CD4-positive, CD25-positive, alpha-beta regulatory T cell (primary cell): Measurements from ENCODE around the gene ZW10. TPM values are rescaled to one million over a fixed set of nuclear protein-coding genes. Genes with fewer than 3 reads are reported as not detected.
"Not testable (repeated sequence)": the region's sequence is repeated elsewhere in the genome, so short reads cannot be mapped to it uniquely, and the experiment has no call there.

Experiments
- ATAC-seq, 2 donors: fragments of 150-1000 bp; cut with Tn5 transposase; one replicate each; pipeline ENCODE4 v1.10.0; 2021; ENCODE audit warnings: low read depth in 2 of 2, moderate number of reproducible peaks in 2 of 2, moderate library complexity in 1 of 2
- DNase-seq, 3 donors: peaks; one replicate each; pipeline versions ENCODE4 v3.0.0 to v3.0.0-alpha.2; 2012 to 2022; ENCODE audit warnings: mixed read lengths in 1 of 3
- H3K27ac ChIP-seq: one replicate; pipeline ENCODE4 v1.7.0; 2013; ENCODE audit warnings: mild to moderate bottlenecking, low read length; ENCODE audit not compliant: insufficient read depth, poor library complexity, severe bottlenecking
- H3K27me3 ChIP-seq: one replicate; pipeline ENCODE4 v1.7.0; 2013; ENCODE audit warnings: low read length; ENCODE audit not compliant: control insufficient read depth, insufficient read depth
- H3K36me3 ChIP-seq: one replicate; pipeline ENCODE4 v1.7.0; 2013; ENCODE audit warnings: mild to moderate bottlenecking, low read length, moderate library complexity; ENCODE audit not compliant: control insufficient read depth, insufficient read depth
- H3K4me1 ChIP-seq: 2 replicates; pipeline ENCODE4 v1.7.0; 2013; ENCODE audit warnings: mild to moderate bottlenecking, low read length; ENCODE audit not compliant: insufficient read depth, control insufficient read depth, poor library complexity, severe bottlenecking
- H3K4me3 ChIP-seq: one replicate; pipeline ENCODE4 v1.7.0; 2013; ENCODE audit warnings: low read depth, mild to moderate bottlenecking, low read length, moderate library complexity
- H3K9me3 ChIP-seq, 2 experiments: 1 replicate in 1 of 2; 2 replicates in 1 of 2; pipeline ENCODE4 v1.7.0; 2013; ENCODE audit warnings: low read length in 2 of 2, mild to moderate bottlenecking in 1 of 2, moderate library complexity in 1 of 2; ENCODE audit not compliant: control insufficient read depth in 2 of 2
- H3K27ac Mint-ChIP-seq, 3 donors: one replicate each; pipeline ENCODE4 v1.8.0; 2020 to 2022; ENCODE audit warnings: mild to moderate bottlenecking in 3 of 3, mixed read lengths in 3 of 3, moderate library complexity in 2 of 3
- H3K27me3 Mint-ChIP-seq: one replicate; pipeline ENCODE4 v1.8.0; 2022; ENCODE audit warnings: mild to moderate bottlenecking, mixed read lengths
- H3K36me3 Mint-ChIP-seq: one replicate; pipeline ENCODE4 v1.8.0; 2020; ENCODE audit warnings: mixed read lengths
- H3K4me1 Mint-ChIP-seq, 4 donors: one replicate each; pipeline ENCODE4 v1.8.0; 2020 to 2022; ENCODE audit warnings: mixed read lengths in 4 of 4, mild to moderate bottlenecking in 1 of 4
- H3K4me3 Mint-ChIP-seq, 4 donors: one replicate each; pipeline ENCODE4 v1.8.0; 2020 to 2022; ENCODE audit warnings: mild to moderate bottlenecking in 4 of 4, mixed read lengths in 4 of 4, moderate library complexity in 3 of 4
- H3K9me3 Mint-ChIP-seq, 7 donors: one replicate each; pipeline ENCODE4 v1.8.0; 2020 to 2022; ENCODE audit warnings: mixed read lengths in 7 of 7, mild to moderate bottlenecking in 3 of 7, moderate library complexity in 2 of 7
- polyA plus RNA-seq, 4 donors: library from polyadenylated mRNA; unstranded; fragments of 300-500 nt; fragmentation: Illumina TruSeq; gene quantifications; one replicate each; pipeline ENCODE4 v1.2.3, GENCODE V29; 2021
- total RNA-seq: library from RNA; stranded (reverse); gene quantifications from one replicate; pipeline ENCODE4 v1.2.3, GENCODE V29; 2022

The ZW10 gene
- total and polyA plus RNA-seq, 5 donors from 2014 or later, result 7.7 to 19.6 (median 15.9) TPM

- H3K4me1 Mint-ChIP-seq, result no peaks in the 10 kb centered on the region
- no peaks in the 10 kb centered on the region for H3K9me3 Mint-ChIP-seq
- peaks cover 54% of the 10 kb centered on the region for H3K36me3 Mint-ChIP-seq
- H3K4me3 Mint-ChIP-seq, result no peak overlapping the region
- Histone ChIP-seq H3K4me1 (no peaks in the 10 kb centered on the region), H3K4me3 (no peak overlapping the region), H3K9me3 (no peaks in the 10 kb centered on the region), H3K27me3 (no peaks in the 10 kb centered on the region), H3K36me3 (peaks cover 43% of the 10 kb centered on the region), H3K27ac (no peak overlapping the region)
- H3K27ac Mint-ChIP-seq, result no peak overlapping the region
- no peaks in the 10 kb centered on the region for H3K27me3 Mint-ChIP-seq
- DNase-seq (no peak), ATAC-seq (no peak)
Observed at GRCh38 chr11:113805640-113806039, 32.1 kb upstream of the ZW10 start.

- Mint-ChIP-seq H3K27me3 (no peaks in the 10 kb centered on the region), H3K4me1 (no peaks in the 10 kb centered on the region), H3K9me3 (no peaks in the 10 kb centered on the region), H3K36me3 (peaks cover 39% of the 10 kb centered on the region), H3K27ac (peak overlapping the region in 1 of 3 donors; percentile 1), H3K4me3 (no peak overlapping the region)
- ATAC-seq (no peak), DNase-seq (no peak)
- no peaks in the 10 kb centered on the region for H3K9me3 ChIP-seq
- H3K36me3 ChIP-seq, result peaks cover 39% of the 10 kb centered on the region
- H3K27ac ChIP-seq, result no peak overlapping the region
- no peaks in the 10 kb centered on the region for H3K4me1 ChIP-seq
- no peak overlapping the region for H3K4me3 ChIP-seq
- H3K27me3 ChIP-seq, result no peaks in the 10 kb centered on the region
Observed at GRCh38 chr11:113802621-113803020, 29.1 kb upstream of the ZW10 start.

GRCh38 chr11:113796663-113797259 is 23.3 kb upstream of the ZW10 start:
- ATAC-seq (peak; percentile 55 to 56), DNase-seq (peak in 2 of 3 donors; percentile 32 to 49)
- Mint-ChIP-seq H3K27ac (no peak overlapping the region), H3K36me3 (peaks cover 17% of the 10 kb centered on the region), H3K9me3 (no peaks in the 10 kb centered on the region), H3K4me3 (no peak overlapping the region), H3K27me3 (no peaks in the 10 kb centered on the region), H3K4me1 (no peaks in the 10 kb centered on the region)
- Histone ChIP-seq H3K27me3 (no peaks in the 10 kb centered on the region), H3K4me1 (no peaks in the 10 kb centered on the region), H3K27ac (no peak overlapping the region), H3K36me3 (peaks cover 11% of the 10 kb centered on the region), H3K9me3 (no peaks in the 10 kb centered on the region), H3K4me3 (no peak overlapping the region)

GRCh38 chr11:113789675-113790320 is 16.3 kb upstream of the ZW10 start:
- H3K4me3 ChIP-seq, result no peak overlapping the region
- Mint-ChIP-seq H3K27ac (no peak overlapping the region), H3K4me3 (no peak overlapping the region), H3K9me3 (no peaks in the 10 kb centered on the region), H3K27me3 (peaks cover 14% of the 10 kb centered on the region), H3K4me1 (no peaks in the 10 kb centered on the region), H3K36me3 (no peaks in the 10 kb centered on the region)
- peaks cover 2% of the 10 kb centered on the region for H3K27me3 ChIP-seq
- ATAC-seq (no peak), DNase-seq (no peak)
- no peak overlapping the region for H3K27ac ChIP-seq
- no peaks in the 10 kb centered on the region for H3K36me3 ChIP-seq
- H3K9me3 ChIP-seq, result no peaks in the 10 kb centered on the region
- H3K4me1 ChIP-seq, result no peaks in the 10 kb centered on the region

GRCh38 chr11:113789016-113789415 is 15.5 kb upstream of the ZW10 start:
- not testable (repeated sequence) for H3K36me3 ChIP-seq, H3K4me1 ChIP-seq, H3K9me3 ChIP-seq, H3K27ac Mint-ChIP-seq, H3K27me3 ChIP-seq, H3K4me3 ChIP-seq, H3K9me3 Mint-ChIP-seq, H3K27ac ChIP-seq, DNase-seq, ATAC-seq, H3K4me1 Mint-ChIP-seq, H3K36me3 Mint-ChIP-seq
- peaks cover 18% of the 10 kb centered on the region for H3K27me3 Mint-ChIP-seq
- peak overlapping the region in 1 of 4 donors; percentile 75 for H3K4me3 Mint-ChIP-seq

- Histone ChIP-seq H3K4me1 (no peaks in the 10 kb centered on the region), H3K36me3 (no peaks in the 10 kb centered on the region), H3K4me3 (no peak overlapping the region), H3K9me3 (no peaks in the 10 kb centered on the region), H3K27ac (no peak overlapping the region), H3K27me3 (peaks cover 11% of the 10 kb centered on the region)
- Mint-ChIP-seq H3K9me3 (peaks cover 0 to 2% (median 0%) of the 10 kb centered on the region in 7 donors), H3K36me3 (no peaks in the 10 kb centered on the region), H3K27ac (no peak overlapping the region), H3K4me3 (no peak overlapping the region), H3K27me3 (peaks cover 53% of the 10 kb centered on the region), H3K4me1 (no peaks in the 10 kb centered on the region)
- ATAC-seq (no peak), DNase-seq (no peak)
Observed at GRCh38 chr11:113782134-113782533, 8.6 kb upstream of the ZW10 start.

- Mint-ChIP-seq H3K4me3 (no peak overlapping the region), H3K27ac (no peak overlapping the region), H3K4me1 (no peaks in the 10 kb centered on the region), H3K27me3 (peaks cover 52% of the 10 kb centered on the region), H3K36me3 (no peaks in the 10 kb centered on the region), H3K9me3 (peaks cover 0 to 2% (median 0%) of the 10 kb centered on the region in 7 donors)
- H3K4me1 ChIP-seq, result no peaks in the 10 kb centered on the region
- no peak overlapping the region for H3K27ac ChIP-seq
- H3K27me3 ChIP-seq, result peaks cover 11% of the 10 kb centered on the region
- no peaks in the 10 kb centered on the region for H3K36me3 ChIP-seq
- DNase-seq, result no peak
- ATAC-seq, result no peak
- no peaks in the 10 kb centered on the region for H3K9me3 ChIP-seq
- no peak overlapping the region for H3K4me3 ChIP-seq
Observed at GRCh38 chr11:113781682-113782081, 8.2 kb upstream of the ZW10 start.

- H3K36me3 ChIP-seq, result no peaks in the 10 kb centered on the region
- no peak within 1 kb of the TSS for H3K4me3 Mint-ChIP-seq
- DNase-seq (no peak), ATAC-seq (no peak)
- H3K27ac ChIP-seq, result no peak within 1 kb of the TSS
- H3K4me1 Mint-ChIP-seq, result peaks cover 0 to 5% (median 0%) of the 10 kb centered on the region in 4 donors
- H3K4me1 ChIP-seq, result no peaks in the 10 kb centered on the region
- no peaks in the 10 kb centered on the region for H3K9me3 ChIP-seq
- no peaks in the 10 kb centered on the region for H3K36me3 Mint-ChIP-seq
- peaks cover 63% of the 10 kb centered on the region for H3K27me3 Mint-ChIP-seq
- no peak within 1 kb of the TSS for H3K4me3 ChIP-seq
- H3K27ac Mint-ChIP-seq, result no peak within 1 kb of the TSS
- peaks cover 0 to 2% (median 0%) of the 10 kb centered on the region in 7 donors for H3K9me3 Mint-ChIP-seq
- peaks cover 17% of the 10 kb centered on the region for H3K27me3 ChIP-seq
Observed at GRCh38 chr11:113779496-113779895, 6.0 kb upstream of the ZW10 start, which contains the start of gene CLDN25. Gene CLDN25 (plus strand): TSS chr11:113779796. CDS start chr11:113779796, 0 bp downstream.
